ENCODE measurements around the gene DHRS7.

DHRS7 gene

GRCh38 chr14:60184146-60184904 lies 19.1 kb upstream of the DHRS7 start:
- H3K27ac ChIP-seq: peak overlapping the region; percentile 55
- peak; percentile 72 for TF ChIP-seq CTCF (conservative IDR thresholded peaks at IDR 0.05)

GRCh38 chr14:60183741-60184140 lies 18.5 kb upstream of the DHRS7 start:
- peak overlapping the region; percentile 55 for H3K27ac ChIP-seq
- TF ChIP-seq CTCF (conservative IDR thresholded peaks at IDR 0.05): no peak

GRCh38 chr14:60183138-60183537 lies 17.9 kb upstream of the DHRS7 start:
- peak overlapping the region; percentile 55 for H3K27ac ChIP-seq
- TF ChIP-seq CTCF (conservative IDR thresholded peaks at IDR 0.05): no peak

- H3K27ac ChIP-seq: no peak overlapping the region
- no peak for TF ChIP-seq CTCF (conservative IDR thresholded peaks at IDR 0.05)
These were observed 14.3 kb upstream of the DHRS7 start for GRCh38 chr14:60179431-60179869.

- H3K27ac ChIP-seq: no peak overlapping the region
- TF ChIP-seq CTCF (conservative IDR thresholded peaks at IDR 0.05): no peak
These were observed 13.6 kb upstream of the DHRS7 start for GRCh38 chr14:60178820-60179219.

- TF ChIP-seq CTCF (conservative IDR thresholded peaks at IDR 0.05): no peak
These were observed 13.0 kb upstream of the DHRS7 start for GRCh38 chr14:60178164-60178563.

GRCh38 chr14:60175255-60175902 lies 10.2 kb upstream of the DHRS7 start:
- no peak overlapping the region for H3K27ac ChIP-seq
- no peak for TF ChIP-seq CTCF (conservative IDR thresholded peaks at IDR 0.05)

More at GRCh38 chr14:60178164-60178563, 13.0 kb upstream of the DHRS7 start:
- H3K27ac ChIP-seq: no peak overlapping the region
